Activated T-helper 1 cell treated with anti-CD3 and anti-CD28 coated beads, Interleukin-12 subunit alpha, Interleukin-12 subunit beta, Interleukin-2, Interleukin-4 antibody, amounts not matched to agents 30 ng/mL and 10 ng/mL and 1 ng/mL, durations not matched to agents 14 hours and 24 hours and 36 hours (primary cell): ENCODE measurements around the gene CLN3. TPM values are rescaled to one million over a fixed set of nuclear protein-coding genes. Genes with fewer than 3 reads are reported as not detected.

Experiments
- DNase-seq: peaks from one replicate; pipeline ENCODE4 v3.0.0; 2021; ENCODE audit warnings: low spot score
- H3K27ac Mint-ChIP-seq: one replicate; pipeline ENCODE4 v1.8.0; 2021; ENCODE audit warnings: mild to moderate bottlenecking, mixed read lengths
- H3K27me3 Mint-ChIP-seq: one replicate; pipeline ENCODE4 v1.8.0; 2022; ENCODE audit warnings: mild to moderate bottlenecking, moderate library complexity, mixed read lengths; ENCODE audit not compliant: insufficient read depth
- H3K36me3 Mint-ChIP-seq: one replicate; pipeline ENCODE4 v1.8.0; 2021; ENCODE audit warnings: low read depth, mixed read lengths
- H3K4me1 Mint-ChIP-seq: one replicate; pipeline ENCODE4 v1.8.0; 2021; ENCODE audit warnings: low read depth, mixed read lengths
- H3K4me3 Mint-ChIP-seq: one replicate; pipeline ENCODE4 v1.8.0; 2021; ENCODE audit warnings: mild to moderate bottlenecking, moderate library complexity, mixed read lengths
- H3K9me3 Mint-ChIP-seq: one replicate; pipeline ENCODE4 v1.8.0; 2021; ENCODE audit warnings: mixed read lengths
- intact Hi-C: fragments of 100-400 bp; cut with micrococcal nuclease; formaldehyde crosslinking; loops from one replicate; pipeline ENCODE4 v1.15.1; 2024
- total RNA-seq: library from RNA; stranded (reverse); gene quantifications from 2 replicates; pipeline ENCODE4 v1.2.3, GENCODE V29; 2022

Gene CLN3
- 27.1 and 28.5 TPM in 2 replicates for total RNA-seq

- Mint-ChIP-seq H3K27me3 (no peaks in the 10 kb centered on the region), H3K9me3 (no peaks in the 10 kb centered on the region), H3K36me3 (peaks cover 13% of the 10 kb centered on the region), H3K27ac (peak within 1 kb of the TSS; percentile 100), H3K4me3 (peak within 1 kb of the TSS; percentile 89), H3K4me1 (peaks cover 62% of the 10 kb centered on the region)
- intact Hi-C loops, result loop anchor here (1.0 to 10.0 kb wide), 5 partner anchors 61 to 347 kb away; partner anchors contain the start of genes SBK1, SGF29 and SULT1A1
- peak; percentile 84 for DNase-seq
These were observed at the start of gene CLN3 for GRCh38 chr16:28491970-28492474. Gene CLN3, minus strand, starts transcription at chr16:28492074. Its CDS starts 315 bp downstream, at chr16:28491759.

DNA sequence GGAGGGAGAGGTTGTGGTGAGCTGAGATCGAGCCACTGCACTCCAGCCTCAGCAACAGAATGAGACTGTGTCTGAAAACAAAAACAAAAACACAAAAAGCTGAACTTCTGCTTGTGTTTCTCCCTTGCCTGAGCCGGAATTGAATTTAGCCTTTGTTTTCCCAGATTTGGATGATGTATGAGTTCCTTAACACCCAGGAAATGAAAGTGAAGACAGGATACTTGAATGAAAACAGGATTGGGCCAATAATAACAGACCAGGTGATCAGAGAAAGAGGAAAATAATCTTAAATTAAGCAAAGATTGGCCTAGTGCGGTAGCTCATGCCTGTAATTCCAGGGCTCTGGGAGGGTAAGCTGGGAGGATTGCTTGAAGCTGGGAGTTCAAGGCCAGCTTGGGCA, 48.5 kb upstream of the CLN3 start:
- Mint-ChIP-seq H3K9me3 (no peaks in the 10 kb centered on the region), H3K36me3 (no peaks in the 10 kb centered on the region), H3K4me3 (no peak overlapping the region), H3K27me3 (peaks cover 6% of the 10 kb centered on the region), H3K27ac (no peak overlapping the region), H3K4me1 (peaks cover 3% of the 10 kb centered on the region)
- intact Hi-C loops, result no loop called here
- DNase-seq, result no peak

- no peak for DNase-seq
- H3K36me3 Mint-ChIP-seq, result no peaks in the 10 kb centered on the region
- no peak within 1 kb of the TSS for H3K27ac Mint-ChIP-seq
- H3K9me3 Mint-ChIP-seq, result no peaks in the 10 kb centered on the region
- H3K27me3 Mint-ChIP-seq, result peaks cover 4% of the 10 kb centered on the region
- intact Hi-C loops, result no loop called here
- peaks cover 15% of the 10 kb centered on the region for H3K4me1 Mint-ChIP-seq
- no peak within 1 kb of the TSS for H3K4me3 Mint-ChIP-seq
These were observed 47.1 kb upstream of the CLN3 start, which contains the start of gene NUPR1 for GRCh38 chr16:28538733-28539596. Gene NUPR1, minus strand, starts transcription at chr16:28538974. Its CDS starts 67 bp downstream, at chr16:28538907.

DNA sequence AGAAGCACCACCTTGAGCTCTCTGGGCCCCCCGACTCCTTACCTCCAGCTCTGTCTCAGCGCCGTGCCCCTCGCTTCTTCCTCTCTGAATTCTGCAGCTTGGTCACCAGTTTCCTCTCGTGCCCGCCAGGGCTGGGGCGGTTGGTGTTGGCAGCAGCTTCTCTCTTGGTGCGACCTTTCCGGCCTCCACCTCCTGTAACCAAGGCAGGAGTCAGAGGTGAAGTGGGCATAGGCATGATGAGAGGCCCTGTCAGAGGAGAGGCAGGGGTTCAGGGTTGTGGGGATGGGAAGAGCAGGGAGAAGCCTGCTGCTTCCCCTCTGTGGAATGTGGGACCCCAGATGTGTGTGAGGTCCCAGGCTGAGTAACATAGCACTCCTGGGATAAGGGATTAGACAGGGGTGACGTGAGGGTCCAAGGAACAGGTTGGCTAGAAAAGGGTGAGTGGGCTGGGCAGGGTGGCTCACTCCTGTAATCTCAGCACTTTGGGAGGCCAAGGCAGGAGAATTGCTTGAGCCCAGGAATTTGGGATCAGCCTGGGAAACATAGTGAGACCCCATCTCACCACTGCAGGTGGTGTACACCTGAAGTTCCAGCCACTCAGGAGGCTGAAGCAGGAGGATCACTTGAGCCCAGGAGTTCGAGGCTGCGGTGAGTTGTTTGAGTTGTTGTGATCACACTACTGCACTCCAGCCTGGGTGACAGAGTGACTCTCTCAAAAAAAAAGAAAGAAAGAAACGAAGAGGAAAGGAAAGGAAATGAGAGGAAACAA, 46.3 kb upstream of the CLN3 start:
- H3K9me3 Mint-ChIP-seq, result no peaks in the 10 kb centered on the region
- no peak for DNase-seq
- H3K27ac Mint-ChIP-seq, result no peak overlapping the region
- H3K4me1 Mint-ChIP-seq, result peaks cover 15% of the 10 kb centered on the region
- no peak overlapping the region for H3K4me3 Mint-ChIP-seq
- H3K36me3 Mint-ChIP-seq, result no peaks in the 10 kb centered on the region
- peaks cover 4% of the 10 kb centered on the region for H3K27me3 Mint-ChIP-seq
- intact Hi-C loops, result no loop called here

DNA sequence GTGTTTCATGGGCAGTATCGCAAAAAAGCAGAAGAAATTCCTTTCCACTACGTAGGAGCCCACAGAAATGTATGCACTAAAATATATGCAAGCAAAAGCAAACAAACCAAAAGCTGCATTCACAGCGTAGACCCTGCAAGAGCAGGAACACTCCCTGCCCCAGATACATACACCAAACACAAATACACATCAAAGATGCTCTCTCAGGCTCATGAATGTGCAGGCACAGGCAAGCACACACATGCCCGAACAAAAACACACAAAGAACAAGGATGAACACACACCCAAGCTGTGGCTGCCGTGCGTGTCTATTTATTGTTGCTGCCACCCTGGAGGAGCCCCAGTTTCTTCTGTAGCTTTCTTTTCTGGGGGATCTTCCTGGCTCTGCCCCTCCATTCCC, 45.2 kb upstream of the CLN3 start:
- H3K4me1 Mint-ChIP-seq, result peaks cover 15% of the 10 kb centered on the region

DNA sequence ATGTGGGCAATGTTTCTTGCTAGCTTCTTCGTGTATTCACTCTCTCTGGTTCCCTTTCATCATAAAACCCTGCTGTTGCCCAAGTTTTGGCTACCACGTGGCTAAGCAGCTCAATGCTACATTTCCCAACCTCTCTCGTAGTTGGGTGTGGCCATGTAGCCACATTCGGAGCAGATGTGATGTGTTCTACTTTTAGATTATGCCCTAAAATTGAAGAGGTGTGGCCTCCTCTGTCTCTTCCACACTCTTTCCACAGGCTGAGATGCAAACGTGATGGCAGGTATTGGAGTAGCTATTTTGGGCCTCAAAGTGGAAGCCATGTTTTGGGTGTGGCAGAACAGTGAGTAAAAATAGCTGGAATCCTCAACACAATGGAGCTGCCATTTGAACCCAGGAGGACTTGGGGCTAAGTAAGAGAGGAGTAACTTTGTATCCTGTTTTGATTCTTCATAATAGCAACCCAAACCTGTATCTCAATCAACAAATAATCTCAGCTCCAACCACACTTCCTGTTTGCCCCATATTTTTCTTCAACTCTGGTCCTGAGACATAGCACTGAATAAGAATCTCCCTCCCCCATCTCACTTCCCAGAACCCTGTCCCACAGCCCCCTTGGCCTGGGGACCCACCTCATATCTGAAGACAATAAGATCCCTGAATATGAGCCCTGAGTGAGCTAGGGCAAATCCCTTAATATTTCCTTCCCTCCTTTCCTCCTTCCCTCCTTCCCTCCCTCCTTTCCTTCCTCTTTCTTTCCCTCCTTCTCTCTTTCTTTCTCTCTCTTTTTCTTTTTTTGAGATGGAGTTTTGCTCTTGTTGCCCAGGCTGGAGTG, 42.9 kb upstream of the CLN3 start:
- H3K27me3 Mint-ChIP-seq, result no peaks in the 10 kb centered on the region
- H3K4me1 Mint-ChIP-seq, result peaks cover 15% of the 10 kb centered on the region
- no peak overlapping the region for H3K4me3 Mint-ChIP-seq
- DNase-seq, result no peak
- H3K36me3 Mint-ChIP-seq, result no peaks in the 10 kb centered on the region
- peak overlapping the region; percentile 53 for H3K27ac Mint-ChIP-seq
- intact Hi-C loops, result no loop called here
- H3K9me3 Mint-ChIP-seq, result no peaks in the 10 kb centered on the region

More for the DNA sequence above, 45.2 kb upstream of the CLN3 start:
- intact Hi-C loops, result no loop called here
- no peak for DNase-seq
- no peak overlapping the region for H3K4me3 Mint-ChIP-seq
- no peaks in the 10 kb centered on the region for H3K36me3 Mint-ChIP-seq
- no peaks in the 10 kb centered on the region for H3K27me3 Mint-ChIP-seq
- no peak overlapping the region for H3K27ac Mint-ChIP-seq
- H3K9me3 Mint-ChIP-seq, result no peaks in the 10 kb centered on the region

- H3K4me1 Mint-ChIP-seq, result peaks cover 15% of the 10 kb centered on the region
- DNase-seq, result no peak
- intact Hi-C loops, result no loop called here
- H3K36me3 Mint-ChIP-seq, result no peaks in the 10 kb centered on the region
- no peak overlapping the region for H3K27ac Mint-ChIP-seq
- no peaks in the 10 kb centered on the region for H3K9me3 Mint-ChIP-seq
- no peak overlapping the region for H3K4me3 Mint-ChIP-seq
- H3K27me3 Mint-ChIP-seq, result peaks cover 4% of the 10 kb centered on the region
These were observed 41.2 kb upstream of the CLN3 start for GRCh38 chr16:28532940-28533647.

GRCh38 chr16:28531777-28532744, 40.2 kb upstream of the CLN3 start:
- H3K36me3 Mint-ChIP-seq, result no peaks in the 10 kb centered on the region
- peaks cover 6% of the 10 kb centered on the region for H3K27me3 Mint-ChIP-seq
- no peaks in the 10 kb centered on the region for H3K9me3 Mint-ChIP-seq
- peaks cover 15% of the 10 kb centered on the region for H3K4me1 Mint-ChIP-seq
- no peak overlapping the region for H3K4me3 Mint-ChIP-seq
- no peak overlapping the region for H3K27ac Mint-ChIP-seq
- intact Hi-C loops, result no loop called here
- no peak for DNase-seq

DNA sequence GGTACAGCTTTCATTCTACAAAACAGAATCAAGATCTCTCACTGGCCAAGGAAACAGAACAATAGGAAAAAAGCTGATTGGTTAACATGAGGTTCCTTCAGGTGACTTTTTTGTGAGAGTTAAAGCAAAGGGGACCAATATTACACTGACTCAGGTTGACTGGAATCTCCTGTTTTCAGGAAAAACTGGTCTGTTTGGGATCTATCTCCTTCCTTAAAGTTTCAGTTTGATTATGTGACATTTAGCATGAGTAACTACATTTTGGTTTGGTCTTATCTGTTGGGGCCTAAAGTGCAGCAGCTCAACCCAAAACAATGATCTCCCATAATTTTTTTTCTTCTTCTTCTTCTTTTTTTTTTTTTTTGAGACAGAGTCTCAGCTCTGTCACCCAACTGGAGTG, 37.2 kb upstream of the CLN3 start:
- no peaks in the 10 kb centered on the region for H3K9me3 Mint-ChIP-seq
- H3K4me1 Mint-ChIP-seq, result no peaks in the 10 kb centered on the region
- no peak for DNase-seq
- no peak overlapping the region for H3K4me3 Mint-ChIP-seq
- H3K27ac Mint-ChIP-seq, result no peak overlapping the region
- intact Hi-C loops, result no loop called here
- H3K27me3 Mint-ChIP-seq, result peaks cover 8% of the 10 kb centered on the region
- H3K36me3 Mint-ChIP-seq, result no peaks in the 10 kb centered on the region

- no peak overlapping the region for H3K4me3 Mint-ChIP-seq
- H3K36me3 Mint-ChIP-seq, result no peaks in the 10 kb centered on the region
- H3K4me1 Mint-ChIP-seq, result no peaks in the 10 kb centered on the region
- intact Hi-C loops, result no loop called here
- H3K9me3 Mint-ChIP-seq, result no peaks in the 10 kb centered on the region
- no peak overlapping the region for H3K27ac Mint-ChIP-seq
- H3K27me3 Mint-ChIP-seq, result peaks cover 8% of the 10 kb centered on the region
- DNase-seq, result no peak
These were observed 36.6 kb upstream of the CLN3 start for GRCh38 chr16:28528463-28528867.

DNA sequence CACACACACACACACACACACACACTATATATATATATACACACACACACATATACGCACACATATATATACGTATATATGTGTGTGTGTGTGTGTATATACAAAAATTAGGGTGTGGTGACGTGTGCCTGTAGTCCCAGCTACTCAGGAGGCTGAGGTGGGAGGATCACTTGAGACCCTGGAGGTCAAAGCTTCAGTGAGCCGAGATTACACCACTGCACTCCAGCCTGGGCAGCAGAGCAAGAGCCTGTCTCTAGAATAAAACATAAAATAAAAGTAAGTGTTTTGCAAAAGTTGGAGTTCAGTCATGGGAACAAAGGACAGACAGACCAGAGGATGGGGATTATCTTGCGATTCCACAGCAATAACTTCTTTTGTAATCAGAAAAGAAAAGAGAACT, 36.1 kb upstream of the CLN3 start:
- intact Hi-C loops, result no loop called here
- H3K27ac Mint-ChIP-seq, result no peak overlapping the region
- H3K4me1 Mint-ChIP-seq, result no peaks in the 10 kb centered on the region
- no peaks in the 10 kb centered on the region for H3K36me3 Mint-ChIP-seq
- H3K9me3 Mint-ChIP-seq, result no peaks in the 10 kb centered on the region
- H3K4me3 Mint-ChIP-seq, result no peak overlapping the region
- DNase-seq, result no peak
- peaks cover 8% of the 10 kb centered on the region for H3K27me3 Mint-ChIP-seq
